ENCODE results near the gene STX12. TPM values are rescaled to one million over a fixed set of nuclear protein-coding genes. Genes with fewer than 3 reads are reported as not detected.

Gene STX12
- total RNA-seq, 1 experiment from 2014 or later = 24.5 TPM

- Histone ChIP-seq H3K36me3 (ENCODE audit: insufficient read depth, low read length, poor library complexity, severe bottlenecking) (peaks cover 11% of the 10 kb centered on the region), H3K4me1 (ENCODE audit: insufficient read depth, low read length, poor library complexity, severe bottlenecking) (no peaks in the 10 kb centered on the region), H3K27me3 (replicated peaks; ENCODE audit: insufficient read depth, low read depth, low read length, poor library complexity) (no peaks in the 10 kb centered on the region), H3K27ac (ENCODE audit: low read depth, low read length, poor library complexity, severe bottlenecking) (no peak overlapping the region), H3K4me3 (ENCODE audit: low read depth, low read length, poor library complexity, severe bottlenecking) (no peak overlapping the region), H3K9me3 (ENCODE audit: low read depth, low read length, poor library complexity, severe bottlenecking) (no peaks in the 10 kb centered on the region)
- intact Hi-C loops (cut with micrococcal nuclease; ENCODE audit: unreplicated experiment) = no loop called here
- no peak for DNase-seq (ENCODE audit: low spot score)
- ChIA-PET POLR2A (ENCODE audit: low non-redundant PET) (no interaction called here), CTCF (no interaction called here)
- BruUV-seq (replicated peaks) = no TSS peak
- TF ChIP-seq EZH2 (IDR thresholded peaks at IDR 0.05; ENCODE audit: borderline replicate concordance, low read depth, low read length, poor library complexity, severe bottlenecking) = no peak
- TF ChIP-seq, protein P1, sequence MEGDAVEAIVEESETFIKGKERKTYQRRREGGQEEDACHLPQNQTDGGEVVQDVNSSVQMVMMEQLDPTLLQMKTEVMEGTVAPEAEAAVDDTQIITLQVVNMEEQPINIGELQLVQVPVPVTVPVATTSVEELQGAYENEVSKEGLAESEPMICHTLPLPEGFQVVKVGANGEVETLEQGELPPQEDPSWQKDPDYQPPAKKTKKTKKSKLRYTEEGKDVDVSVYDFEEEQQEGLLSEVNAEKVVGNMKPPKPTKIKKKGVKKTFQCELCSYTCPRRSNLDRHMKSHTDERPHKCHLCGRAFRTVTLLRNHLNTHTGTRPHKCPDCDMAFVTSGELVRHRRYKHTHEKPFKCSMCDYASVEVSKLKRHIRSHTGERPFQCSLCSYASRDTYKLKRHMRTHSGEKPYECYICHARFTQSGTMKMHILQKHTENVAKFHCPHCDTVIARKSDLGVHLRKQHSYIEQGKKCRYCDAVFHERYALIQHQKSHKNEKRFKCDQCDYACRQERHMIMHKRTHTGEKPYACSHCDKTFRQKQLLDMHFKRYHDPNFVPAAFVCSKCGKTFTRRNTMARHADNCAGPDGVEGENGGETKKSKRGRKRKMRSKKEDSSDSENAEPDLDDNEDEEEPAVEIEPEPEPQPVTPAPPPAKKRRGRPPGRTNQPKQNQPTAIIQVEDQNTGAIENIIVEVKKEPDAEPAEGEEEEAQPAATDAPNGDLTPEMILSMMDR (conservative IDR thresholded peaks at IDR 0.05; ENCODE audit: low read depth, low read length) = no peak
Measured at GRCh38 chr1:27795601-27796000, 22.6 kb downstream of the STX12 start.

DNA sequence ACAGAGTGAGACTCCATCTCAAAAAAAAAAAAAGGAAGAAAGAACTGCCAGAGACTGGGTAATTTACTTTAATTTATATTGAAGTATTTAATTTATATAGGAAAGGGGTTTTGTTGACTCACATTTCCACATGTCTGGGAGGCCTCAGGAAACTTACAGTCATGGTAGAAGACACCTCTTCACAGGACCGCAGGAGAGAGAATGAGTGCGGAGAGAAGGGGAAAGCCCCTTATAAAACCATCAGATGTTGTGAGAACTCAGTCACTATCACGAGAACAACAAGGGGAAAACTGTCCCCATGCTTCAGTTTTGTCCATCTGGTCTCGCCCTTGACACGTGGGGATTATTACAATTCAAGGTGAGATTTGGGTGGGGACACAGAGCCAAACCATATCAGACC lies 31.8 kb downstream of the STX12 start:
- intact Hi-C loops (cut with micrococcal nuclease; ENCODE audit: unreplicated experiment) = no loop called here
- no TSS peak for BruUV-seq (replicated peaks)
- CTCF ChIA-PET = no interaction called here
- Histone ChIP-seq H3K36me3 (ENCODE audit: insufficient read depth, low read length, poor library complexity, severe bottlenecking) (no peaks in the 10 kb centered on the region), H3K4me3 (ENCODE audit: low read depth, low read length, poor library complexity, severe bottlenecking) (no peak overlapping the region), H3K27me3 (replicated peaks; ENCODE audit: insufficient read depth, low read depth, low read length, poor library complexity) (no peaks in the 10 kb centered on the region), H3K9me3 (ENCODE audit: low read depth, low read length, poor library complexity, severe bottlenecking) (no peaks in the 10 kb centered on the region), H3K4me1 (ENCODE audit: insufficient read depth, low read length, poor library complexity, severe bottlenecking) (no peaks in the 10 kb centered on the region), H3K27ac (ENCODE audit: low read depth, low read length, poor library complexity, severe bottlenecking) (no peak overlapping the region)
- no peak for DNase-seq (ENCODE audit: low spot score)
- POLR2A ChIA-PET (ENCODE audit: low non-redundant PET) = no interaction called here
- no peak for TF ChIP-seq EZH2 (IDR thresholded peaks at IDR 0.05; ENCODE audit: borderline replicate concordance, low read depth, low read length, poor library complexity, severe bottlenecking)
- TF ChIP-seq, protein P1 (conservative IDR thresholded peaks at IDR 0.05; ENCODE audit: low read depth, low read length) = no peak

- no peaks in the 10 kb centered on the region for H3K36me3 ChIP-seq (ENCODE audit: insufficient read depth, low read length, poor library complexity, severe bottlenecking)
- CTCF ChIA-PET = no interaction called here
- no peak overlapping the region for H3K4me3 ChIP-seq (ENCODE audit: low read depth, low read length, poor library complexity, severe bottlenecking)
- no peak for TF ChIP-seq EZH2 (IDR thresholded peaks at IDR 0.05; ENCODE audit: borderline replicate concordance, low read depth, low read length, poor library complexity, severe bottlenecking)
- TF ChIP-seq, protein P1 (conservative IDR thresholded peaks at IDR 0.05; ENCODE audit: low read depth, low read length) = no peak
- intact Hi-C loops (cut with micrococcal nuclease; ENCODE audit: unreplicated experiment) = no loop called here
- no peaks in the 10 kb centered on the region for H3K9me3 ChIP-seq (ENCODE audit: low read depth, low read length, poor library complexity, severe bottlenecking)
- no peaks in the 10 kb centered on the region for H3K27me3 ChIP-seq (replicated peaks; ENCODE audit: insufficient read depth, low read depth, low read length, poor library complexity)
- no peak for DNase-seq (ENCODE audit: low spot score)
- no TSS peak for BruUV-seq (replicated peaks)
- POLR2A ChIA-PET (ENCODE audit: low non-redundant PET) = no interaction called here
- no peak overlapping the region for H3K27ac ChIP-seq (ENCODE audit: low read depth, low read length, poor library complexity, severe bottlenecking)
- H3K4me1 ChIP-seq (ENCODE audit: insufficient read depth, low read length, poor library complexity, severe bottlenecking) = no peaks in the 10 kb centered on the region
Measured at GRCh38 chr1:27806758-27807157, 33.7 kb downstream of the STX12 start.

Measured in A673 (cell line).